GM10266 (cell line): ENCODE results near the gene CELF2.

Source experiments
- DNase-seq: peaks from one replicate; pipeline ENCODE4 v3.0.0; 2012; ENCODE audit errors: extremely low spot score
- TF ChIP-seq, protein P1 (sequence below): IDR thresholded peaks from 2 replicates; pipeline ENCODE4 v1.5.1; 2012; ENCODE audit warnings: mild to moderate bottlenecking, low read depth; ENCODE audit not compliant: control insufficient read depth, insufficient read depth; ENCODE audit errors: missing control alignments

CELF2 gene

DNA sequence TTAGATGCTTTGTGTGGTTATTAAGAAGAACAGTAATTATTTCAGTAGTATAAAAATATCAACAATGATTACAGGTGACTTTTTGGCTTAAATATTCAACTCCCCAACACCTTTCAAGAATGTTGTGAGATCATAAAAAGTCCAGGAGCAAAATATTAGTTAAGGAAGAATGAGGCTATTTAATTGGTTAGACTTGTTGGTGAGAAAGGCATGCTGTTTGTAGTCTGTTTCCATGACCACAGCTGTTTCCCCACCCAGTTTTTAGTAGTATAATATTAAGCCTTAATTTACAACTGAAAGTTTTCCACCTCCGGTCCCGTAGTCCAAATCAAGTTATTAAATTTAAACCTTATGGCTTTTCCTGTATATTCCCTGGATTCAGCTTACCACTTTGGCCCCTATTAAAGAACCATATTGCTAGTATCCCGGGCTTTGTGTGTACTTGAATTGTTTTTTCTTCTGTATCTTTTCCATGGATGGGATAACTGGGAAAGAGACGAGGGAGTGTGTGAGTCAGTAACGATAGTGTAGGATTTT, 133.3 kb downstream of the CELF2 start:
- TF ChIP-seq, protein P1, sequence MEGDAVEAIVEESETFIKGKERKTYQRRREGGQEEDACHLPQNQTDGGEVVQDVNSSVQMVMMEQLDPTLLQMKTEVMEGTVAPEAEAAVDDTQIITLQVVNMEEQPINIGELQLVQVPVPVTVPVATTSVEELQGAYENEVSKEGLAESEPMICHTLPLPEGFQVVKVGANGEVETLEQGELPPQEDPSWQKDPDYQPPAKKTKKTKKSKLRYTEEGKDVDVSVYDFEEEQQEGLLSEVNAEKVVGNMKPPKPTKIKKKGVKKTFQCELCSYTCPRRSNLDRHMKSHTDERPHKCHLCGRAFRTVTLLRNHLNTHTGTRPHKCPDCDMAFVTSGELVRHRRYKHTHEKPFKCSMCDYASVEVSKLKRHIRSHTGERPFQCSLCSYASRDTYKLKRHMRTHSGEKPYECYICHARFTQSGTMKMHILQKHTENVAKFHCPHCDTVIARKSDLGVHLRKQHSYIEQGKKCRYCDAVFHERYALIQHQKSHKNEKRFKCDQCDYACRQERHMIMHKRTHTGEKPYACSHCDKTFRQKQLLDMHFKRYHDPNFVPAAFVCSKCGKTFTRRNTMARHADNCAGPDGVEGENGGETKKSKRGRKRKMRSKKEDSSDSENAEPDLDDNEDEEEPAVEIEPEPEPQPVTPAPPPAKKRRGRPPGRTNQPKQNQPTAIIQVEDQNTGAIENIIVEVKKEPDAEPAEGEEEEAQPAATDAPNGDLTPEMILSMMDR = no peak
- no peak for DNase-seq

- no peak for DNase-seq
- TF ChIP-seq, protein P1 = no peak
These were observed 135.1 kb downstream of the CELF2 start for GRCh38 chr10:11152801-11153200.

- DNase-seq = no peak
- TF ChIP-seq, protein P1 = no peak
These were observed 135.6 kb downstream of the CELF2 start for GRCh38 chr10:11153245-11153644.

DNA sequence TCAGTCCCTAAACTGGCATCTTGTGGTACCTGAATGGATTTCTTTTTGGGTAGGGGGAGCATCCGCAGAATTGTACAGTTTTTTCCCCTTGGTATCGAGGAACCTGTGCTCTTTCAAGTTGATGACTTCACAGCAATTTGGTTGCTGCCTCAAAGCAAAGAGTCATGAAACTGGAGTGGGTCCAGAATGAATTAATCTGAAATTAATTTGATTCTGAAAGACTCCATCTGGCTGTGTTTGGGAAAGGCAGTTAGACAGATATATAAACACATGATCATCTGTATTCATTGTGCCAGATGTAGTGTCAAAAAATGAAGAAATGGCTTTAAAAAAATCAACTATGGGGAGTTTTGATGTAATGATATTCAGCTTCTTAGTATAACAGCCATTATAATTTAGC, 136.1 kb downstream of the CELF2 start:
- DNase-seq = no peak
- TF ChIP-seq, protein P1 = no peak

DNA sequence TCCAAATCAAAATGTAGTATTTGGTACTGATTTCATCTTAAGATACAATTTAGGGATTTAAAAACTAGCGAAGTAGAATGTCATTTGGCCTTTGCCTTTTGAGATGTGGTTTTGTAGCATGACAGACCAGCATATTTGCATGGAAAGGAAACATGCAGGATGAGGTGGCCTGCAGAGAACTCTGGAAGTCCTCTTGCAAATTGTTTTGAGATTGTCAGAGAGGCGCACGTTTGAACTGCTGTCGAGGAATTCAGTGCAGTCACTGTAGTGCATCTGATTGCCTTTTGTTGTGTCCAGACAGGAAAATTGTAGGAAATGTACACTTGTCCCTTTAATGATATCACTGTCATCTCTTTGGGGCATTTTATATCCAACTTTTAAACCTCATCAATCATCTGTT, 136.7 kb downstream of the CELF2 start:
- no peak for DNase-seq
- TF ChIP-seq, protein P1 = no peak

DNA sequence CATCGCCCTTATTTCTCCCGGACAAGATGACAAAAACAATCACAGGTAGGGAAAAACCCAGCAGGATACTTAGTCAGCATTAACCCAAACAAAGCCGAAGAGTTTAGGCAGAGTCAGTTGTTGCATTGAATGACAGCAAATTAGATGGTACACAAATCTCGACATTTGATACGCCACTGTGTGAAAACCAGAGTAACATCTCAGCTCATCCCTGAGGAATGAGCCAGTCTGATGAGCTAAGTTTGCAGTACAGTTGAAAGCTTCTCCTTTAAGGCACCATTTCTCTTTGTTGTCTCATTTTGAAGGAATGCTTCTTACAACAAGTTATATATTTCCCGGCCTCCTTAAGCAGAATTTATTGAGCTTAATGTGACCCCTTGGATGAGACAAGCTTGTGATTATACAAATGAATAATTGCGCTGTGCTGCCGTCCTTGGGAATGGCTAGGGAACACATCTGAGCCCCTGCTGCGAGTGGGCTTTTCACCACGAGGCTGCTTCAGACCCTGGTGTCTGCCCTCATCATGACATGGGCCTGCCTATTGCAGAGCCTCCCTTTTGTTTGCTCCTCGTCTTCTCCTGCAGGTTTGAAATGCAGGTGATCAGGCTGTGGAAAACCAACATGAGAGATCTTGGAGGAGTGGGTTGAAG, 137.3 kb downstream of the CELF2 start:
- TF ChIP-seq, protein P1 = no peak
- DNase-seq = no peak

DNA sequence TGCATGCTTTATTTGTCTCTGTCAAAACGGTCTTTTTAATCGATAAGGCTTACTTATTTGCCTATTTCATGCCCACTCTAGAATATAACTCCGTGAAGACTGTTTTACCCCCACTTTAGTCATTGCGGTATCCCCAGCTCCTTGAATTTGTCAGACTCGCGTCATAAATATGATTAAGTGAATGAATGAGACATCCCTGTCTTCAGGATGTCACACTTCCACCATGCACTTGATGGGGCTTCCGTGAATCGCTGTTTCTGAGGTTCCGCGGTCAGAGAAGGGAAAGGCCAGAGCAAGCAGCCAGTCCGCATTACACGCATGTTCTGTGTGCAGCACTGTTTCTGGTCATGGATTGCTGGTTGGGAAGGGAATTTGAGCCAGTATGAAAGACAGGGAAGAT, 138.8 kb downstream of the CELF2 start:
- no peak for DNase-seq
- TF ChIP-seq, protein P1 = no peak
